ENCODE measurements around the gene BRD2.

The BRD2 gene

DNA sequence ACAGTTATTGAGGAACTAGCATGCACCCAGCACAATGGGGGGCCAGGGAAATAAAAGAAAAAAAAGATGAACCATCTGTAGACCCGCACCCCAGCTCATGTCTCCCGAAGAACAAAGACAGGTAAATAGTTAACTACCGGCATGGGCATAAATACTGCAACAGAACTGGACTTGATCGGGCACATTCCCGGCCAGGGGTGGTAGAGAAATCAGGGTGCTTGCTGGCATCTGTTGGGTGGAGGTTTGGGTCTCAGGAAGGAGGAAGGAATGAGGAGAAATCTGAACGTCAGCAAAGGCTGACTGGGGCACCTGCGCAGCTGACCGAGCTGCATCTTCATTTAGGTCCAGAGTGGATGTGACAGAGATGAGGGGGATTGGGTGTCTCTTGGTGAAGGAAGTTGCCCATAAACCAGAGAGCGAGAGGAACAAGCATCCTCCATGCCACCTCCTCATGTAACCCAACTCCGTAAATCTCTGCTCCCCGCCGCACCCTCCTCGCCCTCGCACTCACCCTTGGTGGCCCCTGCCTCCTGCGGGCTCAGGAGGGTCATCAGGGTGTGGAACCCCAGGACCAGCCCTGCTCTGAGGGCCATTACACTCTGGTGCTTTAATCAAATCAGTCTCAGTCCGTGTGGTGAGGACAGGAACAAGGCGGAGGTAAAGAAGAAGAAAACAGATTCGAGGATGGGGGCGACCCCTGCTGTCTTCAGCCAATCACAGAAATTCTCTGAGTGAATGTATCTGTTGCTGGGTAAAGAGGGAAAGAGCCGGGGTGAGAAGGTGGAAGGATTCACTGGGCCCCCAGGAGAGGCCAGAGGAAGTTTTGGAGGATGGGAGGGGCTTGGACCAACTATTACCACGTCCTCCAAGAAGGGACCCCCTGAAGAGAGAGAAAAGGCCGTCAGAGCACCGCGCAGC, 40.8 kb downstream of the BRD2 start, which contains the start of gene HLA-DOA:
TSS of gene HLA-DOA (minus strand) at position 648 of the 918 bp plus-strand sequence.
- peak; percentile 70 to 80 for DNase-seq (ENCODE audit: low spot score in 2 of 2)
- Mint-ChIP-seq H3K4me1 (peaks cover 32% of the 10 kb centered on the region), H3K9me3 (no peaks in the 10 kb centered on the region), H3K27ac (peak within 1 kb of the TSS; percentile 97), H3K36me3 (peaks cover 29% of the 10 kb centered on the region), H3K27me3 (no peaks in the 10 kb centered on the region), H3K4me3 (peak within 1 kb of the TSS; percentile 99)
- peak; percentile 96 for ATAC-seq (ENCODE audit: low read depth)

DNA sequence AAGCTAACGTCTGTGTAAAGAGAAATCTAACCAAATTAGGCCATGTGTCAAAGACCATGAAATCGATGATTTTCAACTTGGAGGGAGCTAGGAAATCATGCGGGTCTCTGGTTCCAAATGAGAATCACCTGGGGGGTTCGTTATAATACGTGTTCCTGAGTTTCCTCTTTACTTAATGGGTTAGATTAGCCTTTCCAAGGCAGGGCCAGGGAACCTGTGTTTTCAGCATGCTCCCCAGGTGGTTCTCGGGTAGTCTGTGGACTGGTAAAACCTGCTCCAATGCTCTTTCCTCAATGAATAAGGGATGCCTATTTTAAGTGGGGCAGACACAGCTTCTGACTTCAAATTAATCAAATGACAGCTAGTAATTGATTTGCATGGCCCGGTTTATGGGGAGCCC, 42.0 kb downstream of the BRD2 start:
- DNase-seq (ENCODE audit: low spot score in 2 of 2): no peak
- Mint-ChIP-seq H3K36me3 (peaks cover 28% of the 10 kb centered on the region), H3K27ac (peak overlapping the region; percentile 97), H3K27me3 (no peaks in the 10 kb centered on the region), H3K4me1 (peaks cover 38% of the 10 kb centered on the region), H3K4me3 (no peak overlapping the region), H3K9me3 (no peaks in the 10 kb centered on the region)
- ATAC-seq (ENCODE audit: low read depth): no peak

DNA sequence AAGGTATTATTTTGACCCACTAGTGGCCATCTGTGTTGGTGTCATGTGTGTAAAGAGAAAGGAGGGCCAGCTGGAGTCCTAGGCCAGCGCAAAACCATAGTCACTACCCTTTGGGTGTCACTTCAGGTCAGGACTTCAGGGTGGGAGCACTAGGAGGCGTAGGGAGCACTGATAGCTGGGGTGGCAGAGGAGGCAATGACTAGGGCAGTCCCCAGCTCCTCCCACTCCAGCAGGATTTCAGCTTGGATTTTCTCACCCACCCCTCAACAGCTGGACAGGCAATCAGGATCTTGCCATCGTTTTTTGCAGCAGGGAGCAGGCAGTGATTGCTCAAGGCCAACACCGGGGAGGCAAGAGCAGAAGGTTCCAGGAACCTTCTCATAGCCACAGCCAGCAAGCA, 45.2 kb downstream of the BRD2 start:
- no peaks in the 10 kb centered on the region for H3K27me3 Mint-ChIP-seq

DNA sequence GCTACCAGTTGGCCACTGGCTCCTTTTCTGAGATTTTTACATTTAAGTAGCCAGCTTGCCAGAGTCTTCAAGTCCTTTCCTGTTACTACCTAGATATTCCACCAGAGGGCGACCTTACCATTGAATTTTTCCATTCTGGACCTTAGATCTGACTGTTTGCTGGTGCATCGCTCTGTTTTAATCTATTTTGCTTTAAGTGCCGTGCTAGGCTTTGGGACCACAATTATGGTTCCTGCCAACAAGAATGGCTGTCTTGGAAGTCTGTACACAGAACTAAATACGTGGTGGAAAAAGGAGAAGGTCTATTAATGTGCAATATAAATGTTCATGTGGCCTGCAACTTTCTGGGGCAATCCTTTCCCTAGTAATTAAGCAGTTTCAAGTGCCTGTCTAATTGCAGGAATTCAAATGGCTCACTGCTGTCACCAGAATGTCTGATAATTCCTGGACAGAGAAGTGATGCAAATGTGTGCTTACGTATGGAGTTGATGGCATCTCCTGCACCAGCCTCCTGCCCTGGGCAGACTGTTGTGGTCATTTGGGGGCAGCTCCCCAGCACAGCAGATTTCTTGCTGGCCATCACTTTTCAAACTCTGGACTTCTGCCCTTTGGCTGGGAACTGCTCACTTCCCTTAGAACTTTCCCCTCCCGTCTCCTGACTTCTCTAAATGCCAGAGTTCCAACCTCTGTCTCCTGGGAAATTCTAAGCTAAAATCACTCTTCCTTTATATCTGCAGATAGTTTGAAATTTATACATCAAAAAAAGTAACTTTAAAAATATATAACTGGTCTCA, 46.6 kb downstream of the BRD2 start:
- Mint-ChIP-seq H3K4me1 (peaks cover 49% of the 10 kb centered on the region), H3K4me3 (peak overlapping the region; percentile 65), H3K9me3 (no peaks in the 10 kb centered on the region), H3K27ac (peak overlapping the region; percentile 96), H3K27me3 (no peaks in the 10 kb centered on the region), H3K36me3 (no peaks in the 10 kb centered on the region)
- ATAC-seq (ENCODE audit: low read depth) (peak; percentile 34), DNase-seq (ENCODE audit: low spot score in 2 of 2) (peak; percentile 62 to 85)

More for the DNA sequence above, 45.2 kb downstream of the BRD2 start:
- Mint-ChIP-seq H3K4me1 (peaks cover 40% of the 10 kb centered on the region), H3K4me3 (no peak overlapping the region), H3K9me3 (no peaks in the 10 kb centered on the region), H3K27ac (peak overlapping the region; percentile 29), H3K36me3 (peaks cover 4% of the 10 kb centered on the region)
- DNase-seq (ENCODE audit: low spot score in 2 of 2) (no peak), ATAC-seq (ENCODE audit: low read depth) (no peak)

DNA sequence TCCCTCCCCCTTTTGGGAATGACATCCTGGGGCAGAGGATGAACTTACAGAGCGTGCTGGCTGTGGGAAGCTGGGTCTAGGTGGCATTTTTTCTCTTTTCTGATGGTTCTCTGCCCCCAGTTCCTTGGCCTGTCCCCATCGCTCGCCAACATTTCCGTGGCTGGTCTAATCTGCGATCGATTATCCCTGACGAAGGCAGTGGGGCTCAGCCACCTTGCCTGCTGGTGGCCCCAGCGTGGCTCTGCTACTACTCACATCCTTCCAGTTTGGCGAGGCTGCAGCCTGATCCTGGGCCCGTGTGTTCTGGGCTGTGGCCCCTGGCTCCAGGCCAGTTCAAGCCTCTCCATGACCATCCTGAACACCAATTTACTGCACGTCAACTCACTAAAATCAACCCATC, 47.4 kb downstream of the BRD2 start:
- H3K4me3 Mint-ChIP-seq: peak overlapping the region; percentile 9
- DNase-seq (ENCODE audit: low spot score in 2 of 2) (no peak), ATAC-seq (ENCODE audit: low read depth) (no peak)
- peak overlapping the region; percentile 96 for H3K27ac Mint-ChIP-seq
- peaks cover 56% of the 10 kb centered on the region for H3K4me1 Mint-ChIP-seq
- H3K9me3 Mint-ChIP-seq: no peaks in the 10 kb centered on the region
- H3K27me3 Mint-ChIP-seq: no peaks in the 10 kb centered on the region
- no peaks in the 10 kb centered on the region for H3K36me3 Mint-ChIP-seq

DNA sequence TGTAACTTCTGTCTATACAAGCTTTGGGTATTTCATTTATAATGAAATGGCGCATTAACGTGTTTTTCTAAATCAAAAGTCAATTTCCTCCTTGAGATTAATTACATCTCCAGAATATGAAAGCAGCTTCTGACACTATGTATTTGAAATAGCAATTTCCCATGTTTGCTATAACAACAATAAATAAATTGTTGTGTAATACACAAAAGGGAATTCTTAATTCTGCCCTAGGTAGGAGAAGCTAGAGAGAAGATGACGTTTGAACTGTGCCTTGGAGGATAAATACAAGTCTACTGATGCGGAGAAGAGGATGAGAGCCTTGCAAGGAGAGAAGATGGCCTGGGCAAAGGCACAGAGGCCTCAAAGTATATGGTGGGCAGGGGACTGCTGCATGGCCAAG, 48.6 kb downstream of the BRD2 start:
- ATAC-seq (ENCODE audit: low read depth) (no peak), DNase-seq (ENCODE audit: low spot score in 2 of 2) (no peak)
- Mint-ChIP-seq H3K4me1 (peaks cover 55% of the 10 kb centered on the region), H3K9me3 (no peaks in the 10 kb centered on the region), H3K27ac (peak overlapping the region; percentile 96), H3K4me3 (peak overlapping the region; percentile 19), H3K36me3 (no peaks in the 10 kb centered on the region), H3K27me3 (no peaks in the 10 kb centered on the region)

DNA sequence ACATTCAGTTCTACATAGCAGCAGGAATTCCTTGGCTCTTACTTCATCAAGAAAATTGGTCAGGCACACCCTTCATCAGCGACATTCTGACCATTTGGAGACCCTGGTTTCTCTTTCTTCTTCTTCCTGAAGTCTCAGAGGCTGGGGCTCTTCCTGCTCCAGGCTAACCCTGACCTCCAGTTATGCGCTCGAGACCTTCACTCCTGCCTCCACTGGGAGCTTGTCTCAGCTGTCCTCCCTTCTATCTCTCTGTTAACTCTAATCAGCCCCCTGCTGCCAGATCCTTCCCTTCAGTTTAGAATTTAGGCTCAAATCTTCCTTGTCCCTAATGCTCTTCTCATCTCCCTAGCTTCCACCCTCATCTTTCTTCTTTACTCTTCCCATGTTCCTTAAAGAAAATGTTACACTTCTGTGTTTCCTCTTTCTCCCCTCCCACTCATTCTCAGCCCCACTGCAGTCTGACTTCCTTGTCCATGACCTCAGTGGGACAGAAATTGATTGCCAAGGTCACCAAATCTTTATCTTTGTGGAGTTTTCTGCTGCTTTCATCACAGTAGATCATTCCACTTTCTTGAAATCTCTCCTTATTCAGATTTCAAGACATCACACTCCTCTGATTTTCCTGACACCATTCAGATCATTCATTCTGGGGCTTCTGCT, 49.4 kb downstream of the BRD2 start:
- H3K36me3 Mint-ChIP-seq: no peaks in the 10 kb centered on the region
- ATAC-seq (ENCODE audit: low read depth) (no peak), DNase-seq (ENCODE audit: low spot score in 2 of 2) (no peak)
- H3K27me3 Mint-ChIP-seq: no peaks in the 10 kb centered on the region
- H3K4me1 Mint-ChIP-seq: peaks cover 55% of the 10 kb centered on the region
- no peaks in the 10 kb centered on the region for H3K9me3 Mint-ChIP-seq
- H3K4me3 Mint-ChIP-seq: peak overlapping the region; percentile 4
- peak overlapping the region; percentile 96 for H3K27ac Mint-ChIP-seq

DNA sequence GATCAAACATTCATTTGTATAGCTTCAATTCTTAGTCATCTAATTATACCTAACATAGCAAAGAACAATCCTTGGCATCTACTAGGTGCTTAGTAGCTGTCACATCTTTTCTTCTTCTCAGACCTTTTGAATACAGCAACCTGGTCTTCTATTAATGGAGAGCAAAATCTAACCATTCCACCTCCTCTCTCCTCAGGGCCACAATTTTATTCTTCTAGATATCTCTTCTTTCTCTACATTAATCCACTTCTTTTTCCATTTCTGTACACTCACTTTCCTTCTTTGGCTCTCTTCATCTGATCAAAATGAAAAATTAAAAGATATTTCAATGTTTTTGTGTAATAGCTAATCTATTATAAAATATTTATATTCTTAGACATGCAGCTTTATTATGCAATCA, 50.0 kb downstream of the BRD2 start:
- H3K27me3 Mint-ChIP-seq: no peaks in the 10 kb centered on the region
- H3K4me3 Mint-ChIP-seq: peak overlapping the region; percentile 4
- no peaks in the 10 kb centered on the region for H3K36me3 Mint-ChIP-seq
- peak overlapping the region; percentile 96 for H3K27ac Mint-ChIP-seq
- ATAC-seq (ENCODE audit: low read depth): no peak
- DNase-seq (ENCODE audit: low spot score in 2 of 2): no peak
- H3K9me3 Mint-ChIP-seq: no peaks in the 10 kb centered on the region
- peaks cover 56% of the 10 kb centered on the region for H3K4me1 Mint-ChIP-seq

DNA sequence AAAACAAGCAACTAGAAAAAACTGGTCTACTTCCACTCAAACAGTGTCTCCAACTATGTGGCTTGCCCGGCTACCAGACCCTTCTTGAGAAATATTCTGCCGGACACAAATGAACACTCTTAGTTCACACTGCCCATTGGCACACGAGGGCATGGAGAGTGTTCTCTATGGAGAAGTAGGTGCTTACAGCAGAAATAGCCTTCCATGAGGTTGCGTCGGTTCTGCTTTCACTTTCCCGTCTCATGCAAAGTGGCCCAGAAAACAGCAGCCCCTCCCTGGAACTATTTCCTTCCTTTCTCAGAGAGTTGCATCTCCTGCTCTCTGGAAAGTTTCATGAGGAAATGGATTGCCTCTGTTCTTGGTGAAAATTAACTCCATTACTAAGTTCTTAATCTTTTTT, 50.5 kb downstream of the BRD2 start:
- ATAC-seq (ENCODE audit: low read depth) (peak; percentile 92), DNase-seq (ENCODE audit: low spot score in 2 of 2) (peak; percentile 46 to 71)
- Mint-ChIP-seq H3K27ac (peak overlapping the region; percentile 96), H3K27me3 (no peaks in the 10 kb centered on the region), H3K36me3 (no peaks in the 10 kb centered on the region), H3K4me1 (peaks cover 56% of the 10 kb centered on the region), H3K9me3 (no peaks in the 10 kb centered on the region), H3K4me3 (peak overlapping the region; percentile 53)

DNA sequence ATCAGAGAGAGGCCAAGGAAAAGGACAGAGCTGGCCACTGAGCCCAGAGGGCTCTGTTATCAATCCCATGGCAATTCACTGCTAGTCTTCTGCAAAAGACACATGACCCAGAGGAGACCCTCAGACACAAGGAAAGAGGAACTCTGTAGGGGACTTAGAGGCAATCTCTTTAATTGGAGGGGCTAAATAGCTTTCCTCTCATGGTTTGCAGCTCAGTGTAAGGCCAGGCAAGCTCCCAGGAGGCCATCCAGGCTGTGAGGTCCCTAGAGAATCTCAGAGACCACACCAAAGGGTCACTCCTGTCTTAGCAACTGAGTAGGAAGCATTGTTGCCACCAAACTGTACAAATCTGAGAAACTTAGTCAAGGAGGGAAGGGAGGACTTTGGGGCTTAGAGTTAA, 51.0 kb downstream of the BRD2 start:
- Mint-ChIP-seq H3K9me3 (no peaks in the 10 kb centered on the region), H3K4me3 (peak overlapping the region; percentile 53), H3K4me1 (peaks cover 56% of the 10 kb centered on the region), H3K36me3 (no peaks in the 10 kb centered on the region), H3K27ac (peak overlapping the region; percentile 96), H3K27me3 (no peaks in the 10 kb centered on the region)
- ATAC-seq (ENCODE audit: low read depth) (peak; percentile 6), DNase-seq (ENCODE audit: low spot score in 2 of 2) (no peak)

DNA sequence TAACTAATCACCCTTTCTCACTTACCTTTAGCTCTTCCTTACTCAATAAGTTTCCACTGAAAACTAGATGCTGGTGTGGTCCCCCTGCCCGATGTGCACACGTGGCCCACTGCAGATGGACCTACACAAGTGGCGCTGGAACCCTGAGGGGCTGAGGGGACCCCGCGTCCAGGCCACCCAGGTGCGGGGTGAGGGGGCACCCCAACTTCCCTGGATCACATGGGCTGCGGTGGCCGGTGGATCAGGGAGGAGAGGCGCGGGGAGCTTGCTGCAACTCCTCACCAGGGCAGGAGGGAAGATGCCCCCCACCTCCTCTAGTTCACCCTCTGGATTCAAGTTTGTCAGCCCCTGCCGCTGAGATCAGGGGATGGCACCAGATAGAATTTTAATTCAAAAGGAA, 53.5 kb downstream of the BRD2 start:
- peaks cover 40% of the 10 kb centered on the region for H3K4me1 Mint-ChIP-seq
- H3K27me3 Mint-ChIP-seq: no peaks in the 10 kb centered on the region
- ATAC-seq (ENCODE audit: low read depth): no peak
- no peak overlapping the region for H3K4me3 Mint-ChIP-seq
- no peaks in the 10 kb centered on the region for H3K36me3 Mint-ChIP-seq
- DNase-seq (ENCODE audit: low spot score in 2 of 2): no peak
- no peaks in the 10 kb centered on the region for H3K9me3 Mint-ChIP-seq
- H3K27ac Mint-ChIP-seq: peak overlapping the region; percentile 38

DNA sequence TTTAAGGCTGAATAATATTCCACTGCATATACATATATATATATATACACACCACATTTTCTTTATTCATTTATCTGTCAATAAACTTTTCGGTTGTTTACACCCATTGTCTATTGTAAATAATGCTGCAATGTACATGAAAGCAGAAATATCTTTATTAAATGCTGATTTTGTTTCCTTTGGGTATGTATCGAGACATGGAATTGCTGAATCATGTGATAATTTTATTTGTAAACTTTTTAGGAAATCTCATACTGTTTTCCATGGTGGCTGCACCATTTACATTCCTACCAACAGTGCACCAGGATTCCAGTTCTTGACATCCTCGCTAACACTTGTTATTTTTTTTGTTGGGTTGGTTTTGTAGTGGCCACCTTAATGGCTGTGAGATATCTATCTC, 55.1 kb downstream of the BRD2 start:
- Mint-ChIP-seq H3K4me1 (peaks cover 36% of the 10 kb centered on the region), H3K9me3 (no peaks in the 10 kb centered on the region), H3K27me3 (no peaks in the 10 kb centered on the region), H3K27ac (no peak overlapping the region), H3K36me3 (no peaks in the 10 kb centered on the region), H3K4me3 (no peak overlapping the region)
- no peak for ATAC-seq (ENCODE audit: low read depth)
- no peak for DNase-seq (ENCODE audit: low spot score in 2 of 2)

DNA sequence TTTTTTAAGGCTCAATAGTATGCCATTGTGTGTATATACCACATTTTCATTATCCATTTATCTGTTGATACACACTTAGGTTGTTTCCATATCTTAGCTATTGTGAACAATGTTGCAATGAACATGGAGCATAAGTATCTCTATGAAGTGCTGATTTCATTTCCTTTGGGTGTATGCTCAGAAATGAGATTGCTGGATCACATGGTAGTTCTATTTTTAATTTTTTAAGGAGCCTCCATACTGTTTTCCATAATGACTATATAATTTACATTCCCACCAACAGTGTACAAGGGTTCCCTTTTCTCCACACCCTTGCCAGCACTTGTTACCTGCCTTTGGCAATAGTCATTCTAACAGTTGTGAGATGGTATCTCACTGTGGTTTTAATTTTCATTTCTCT, 56.1 kb downstream of the BRD2 start:
- DNase-seq (ENCODE audit: low spot score in 2 of 2) (no peak), ATAC-seq (ENCODE audit: low read depth) (no peak)
- H3K4me3 Mint-ChIP-seq: no peak overlapping the region
- H3K4me1 Mint-ChIP-seq: peaks cover 35% of the 10 kb centered on the region
- H3K27ac Mint-ChIP-seq: peak overlapping the region; percentile 36
- no peaks in the 10 kb centered on the region for H3K36me3 Mint-ChIP-seq
- H3K27me3 Mint-ChIP-seq: no peaks in the 10 kb centered on the region
- no peaks in the 10 kb centered on the region for H3K9me3 Mint-ChIP-seq

Measured in memory B cell (primary cell).